GM12801 (cell line): ENCODE results near the gene ADNP.

Experiments used
- TF ChIP-seq, protein P1 (sequence below): IDR thresholded peaks from one replicate; pipeline ENCODE4 v1.5.1; 2011; ENCODE audit warnings: control low read depth; ENCODE audit not compliant: insufficient read length; ENCODE audit errors: extremely low read depth

The ADNP gene

DNA sequence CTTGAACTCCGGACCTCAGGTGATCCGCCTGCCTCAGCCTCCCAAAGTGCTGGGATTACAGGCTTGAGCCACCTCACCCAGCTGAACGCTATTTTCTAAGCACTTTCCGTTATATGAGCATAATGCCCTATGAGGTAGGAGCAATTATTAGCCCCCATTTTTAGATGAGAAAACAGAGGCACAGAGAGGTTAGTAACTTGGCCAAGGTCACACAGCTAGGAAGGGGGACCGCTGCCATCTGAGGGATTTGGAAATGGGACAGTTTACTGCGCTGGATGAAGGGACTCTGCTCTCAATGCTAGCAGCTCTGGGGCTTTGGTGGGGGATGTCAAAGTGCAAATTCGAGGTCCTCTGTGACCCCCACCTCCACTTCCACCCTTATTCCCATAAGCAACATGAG lies 73.9 kb downstream of the ADNP start:
- TF ChIP-seq, protein P1, sequence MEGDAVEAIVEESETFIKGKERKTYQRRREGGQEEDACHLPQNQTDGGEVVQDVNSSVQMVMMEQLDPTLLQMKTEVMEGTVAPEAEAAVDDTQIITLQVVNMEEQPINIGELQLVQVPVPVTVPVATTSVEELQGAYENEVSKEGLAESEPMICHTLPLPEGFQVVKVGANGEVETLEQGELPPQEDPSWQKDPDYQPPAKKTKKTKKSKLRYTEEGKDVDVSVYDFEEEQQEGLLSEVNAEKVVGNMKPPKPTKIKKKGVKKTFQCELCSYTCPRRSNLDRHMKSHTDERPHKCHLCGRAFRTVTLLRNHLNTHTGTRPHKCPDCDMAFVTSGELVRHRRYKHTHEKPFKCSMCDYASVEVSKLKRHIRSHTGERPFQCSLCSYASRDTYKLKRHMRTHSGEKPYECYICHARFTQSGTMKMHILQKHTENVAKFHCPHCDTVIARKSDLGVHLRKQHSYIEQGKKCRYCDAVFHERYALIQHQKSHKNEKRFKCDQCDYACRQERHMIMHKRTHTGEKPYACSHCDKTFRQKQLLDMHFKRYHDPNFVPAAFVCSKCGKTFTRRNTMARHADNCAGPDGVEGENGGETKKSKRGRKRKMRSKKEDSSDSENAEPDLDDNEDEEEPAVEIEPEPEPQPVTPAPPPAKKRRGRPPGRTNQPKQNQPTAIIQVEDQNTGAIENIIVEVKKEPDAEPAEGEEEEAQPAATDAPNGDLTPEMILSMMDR, result no peak

GRCh38 chr20:50856475-50857041 lies 74.7 kb downstream of the ADNP start:
- TF ChIP-seq, protein P1, result no peak

DNA sequence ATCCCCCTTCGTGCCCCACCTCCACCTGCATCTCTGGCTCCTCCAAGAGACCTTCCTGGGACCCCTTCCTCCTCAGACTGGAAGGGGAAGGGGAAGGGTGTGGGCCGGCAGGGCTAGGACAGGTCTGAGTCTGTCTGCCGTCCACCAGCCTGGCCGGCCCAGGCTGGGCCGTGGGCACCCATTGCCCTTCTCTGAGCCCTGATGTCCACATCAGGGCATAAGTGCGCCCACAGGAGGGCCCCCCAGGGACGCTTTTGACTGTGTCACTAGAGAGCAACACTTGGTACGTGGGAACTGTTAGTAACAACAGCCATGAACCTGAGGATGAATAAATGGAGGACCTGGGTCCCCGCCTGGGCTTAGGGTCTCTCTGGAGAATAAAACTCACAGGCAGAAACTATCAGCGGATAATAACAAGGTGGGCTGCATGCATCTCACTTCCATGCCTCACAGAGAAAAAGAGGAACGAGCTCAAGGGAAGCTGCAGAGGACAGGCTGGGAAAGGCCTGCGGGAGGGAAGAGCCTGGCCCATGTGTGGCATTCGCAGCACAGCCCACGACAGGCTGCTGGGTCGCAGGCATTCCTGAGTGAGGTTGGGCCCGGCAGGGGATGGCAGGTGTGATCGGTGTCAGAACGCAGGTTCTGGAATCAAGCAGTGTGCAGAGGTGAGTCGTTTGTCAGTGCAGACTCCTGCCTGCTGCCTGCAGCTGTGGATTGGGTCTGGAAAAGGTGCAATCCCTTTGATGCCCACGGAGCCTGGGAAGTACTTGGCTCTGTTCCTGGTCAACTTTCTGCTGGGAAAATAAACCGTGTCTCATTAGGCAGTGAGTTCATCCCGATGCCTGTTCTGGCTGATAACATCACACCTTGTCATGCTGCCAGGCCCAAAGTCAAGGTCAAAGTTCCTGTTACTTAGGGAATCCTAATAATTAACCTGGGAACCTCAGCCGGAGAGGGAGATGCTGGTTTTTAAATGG lies 75.5 kb downstream of the ADNP start:
- TF ChIP-seq, protein P1, result no peak

GRCh38 chr20:50854506-50855249 lies 76.6 kb downstream of the ADNP start:
- TF ChIP-seq, protein P1, result no peak

- TF ChIP-seq, protein P1, result no peak
These were observed 79.2 kb downstream of the ADNP start for GRCh38 chr20:50852085-50852484.

DNA sequence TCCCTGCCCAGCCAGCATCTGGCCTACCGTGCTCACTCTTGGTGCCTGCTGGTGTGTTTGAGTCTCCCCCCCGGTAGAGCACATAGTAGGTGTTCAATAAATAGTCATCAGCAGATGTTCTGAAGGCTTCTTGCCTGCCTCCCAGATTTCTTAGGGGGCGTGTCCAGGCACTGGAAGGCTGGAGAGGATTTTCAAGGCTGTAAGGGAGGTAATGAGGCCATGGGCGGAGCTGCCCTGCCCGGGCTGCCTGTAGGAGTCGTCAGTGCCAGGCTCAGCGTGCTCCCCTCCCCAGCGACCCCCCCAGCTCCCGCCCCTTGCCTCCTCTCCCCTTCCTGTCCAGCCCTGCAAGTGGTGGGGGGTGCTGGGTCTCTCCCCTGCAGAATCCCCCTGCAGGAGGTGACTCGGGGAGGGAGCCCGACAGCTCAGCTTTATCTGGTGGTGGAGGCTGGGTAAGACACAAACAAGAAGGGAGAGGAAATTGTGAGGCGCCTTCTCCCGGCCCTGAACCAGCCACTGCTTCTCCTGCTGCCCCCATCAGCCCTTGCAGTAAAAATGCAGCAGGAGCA lies 80.4 kb downstream of the ADNP start:
- TF ChIP-seq, protein P1, result no peak
